ENCODE measurements around the gene NTRK2.

Gene NTRK2

GRCh38 chr9:84849049-84849448, 179.5 kb downstream of the NTRK2 start:
- no peak for DNase-seq (ENCODE audit: low read depth in 2 of 2)

DNA sequence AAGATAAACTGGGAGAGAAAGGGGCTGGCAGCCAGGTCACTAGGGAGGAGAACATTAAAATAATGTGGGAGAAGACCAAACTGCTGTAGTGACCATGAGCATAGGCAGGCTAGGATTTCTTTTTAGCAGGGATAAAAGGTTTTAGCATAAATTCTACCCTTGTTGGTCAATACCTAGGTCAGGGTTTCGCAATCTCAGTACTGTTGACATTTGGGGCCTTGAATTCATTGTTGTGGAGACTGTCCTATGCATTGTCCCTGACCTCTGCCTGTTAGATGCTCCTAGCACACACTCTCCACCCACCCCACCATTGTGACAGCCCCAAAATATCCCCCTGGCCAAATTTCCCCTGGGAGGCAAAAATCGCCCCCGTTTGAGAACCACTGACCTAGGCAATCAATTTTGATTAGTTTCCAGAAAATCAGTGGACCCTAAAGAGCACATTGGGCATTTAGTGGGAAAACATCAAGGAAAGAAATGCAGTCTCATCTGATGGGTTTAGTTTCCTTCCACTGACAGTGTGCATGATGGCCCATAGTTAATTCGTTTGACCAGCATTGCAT, 181.4 kb downstream of the NTRK2 start:
- DNase-seq (ENCODE audit: low read depth in 2 of 2), result no peak

GRCh38 chr9:84851935-84852585, 182.5 kb downstream of the NTRK2 start:
- DNase-seq (ENCODE audit: low read depth in 2 of 2), result no peak

- DNase-seq (ENCODE audit: low read depth in 2 of 2), result no peak
These were observed 183.2 kb downstream of the NTRK2 start for GRCh38 chr9:84852617-84853301.

DNA sequence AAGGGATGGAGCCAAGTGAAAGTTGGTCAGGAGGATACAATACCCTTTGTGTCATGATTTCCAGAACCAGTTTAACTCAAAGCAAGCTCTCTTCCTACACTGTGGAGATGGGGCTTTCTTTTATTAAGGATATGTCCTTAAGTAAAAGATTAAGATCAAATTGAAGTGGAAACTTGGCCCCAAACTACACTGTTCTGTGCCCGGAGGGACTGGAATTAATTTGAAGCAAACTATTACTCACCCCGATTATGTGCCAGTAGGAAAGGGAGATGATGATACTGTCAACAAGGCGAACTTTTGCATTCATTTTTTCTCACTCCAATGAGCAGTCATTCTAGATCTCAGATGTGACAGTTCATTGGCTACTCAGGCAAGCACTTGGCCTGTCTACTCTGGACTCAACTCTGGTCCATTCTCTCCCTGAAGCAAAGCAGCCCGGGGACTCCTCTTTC, 186.7 kb downstream of the NTRK2 start:
- no peak for DNase-seq (ENCODE audit: low read depth in 2 of 2)

DNA sequence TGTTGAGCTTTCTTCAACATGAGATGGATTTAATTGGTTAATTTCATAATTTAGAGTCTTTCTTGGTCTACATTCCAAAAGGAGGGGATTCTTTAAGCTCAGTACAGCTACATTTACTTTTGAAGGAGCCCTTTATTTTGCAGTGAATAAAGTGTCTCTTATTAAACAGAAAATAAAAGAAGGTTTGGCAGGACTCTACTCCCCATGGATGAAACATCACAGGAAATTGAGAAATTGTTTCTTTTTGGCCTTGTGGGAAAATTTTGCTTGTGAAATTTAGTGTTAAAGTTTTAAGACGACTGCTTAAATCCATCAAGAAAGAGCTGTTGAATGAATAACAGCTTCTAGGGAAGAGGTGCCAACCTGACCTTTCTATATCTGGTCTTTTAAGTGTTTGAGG, 187.7 kb downstream of the NTRK2 start:
- no peak for DNase-seq (ENCODE audit: low read depth in 2 of 2)

DNA sequence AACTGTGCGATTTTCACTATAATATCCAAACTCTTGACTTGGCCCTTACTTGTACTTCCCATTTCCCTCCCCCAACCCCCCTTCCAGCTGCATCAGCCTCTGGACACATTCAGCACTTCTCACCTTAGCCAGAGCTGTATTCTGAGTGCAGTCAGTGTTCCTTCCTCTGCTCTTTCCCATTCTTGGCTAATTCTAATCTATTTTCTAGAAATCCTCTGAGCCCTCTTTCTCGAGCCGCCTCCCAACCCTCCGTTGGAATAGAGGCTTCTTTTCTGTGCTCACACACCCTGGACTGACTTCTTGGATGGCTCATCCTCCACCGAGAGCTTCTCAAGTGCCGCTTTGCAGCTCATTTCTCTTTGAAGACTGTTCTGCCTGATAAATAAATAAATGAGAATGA, 188.8 kb downstream of the NTRK2 start:
- no peak for DNase-seq (ENCODE audit: low read depth in 2 of 2)

GRCh38 chr9:84860249-84861115, 191.0 kb downstream of the NTRK2 start:
- no peak for DNase-seq (ENCODE audit: low read depth in 2 of 2)

- no peak for DNase-seq (ENCODE audit: low read depth in 2 of 2)
These were observed 191.9 kb downstream of the NTRK2 start for GRCh38 chr9:84861455-84861854.

GRCh38 chr9:84862308-84862707, 192.8 kb downstream of the NTRK2 start:
- DNase-seq (ENCODE audit: low read depth in 2 of 2), result no peak

GRCh38 chr9:84862810-84863287, 193.3 kb downstream of the NTRK2 start:
- DNase-seq (ENCODE audit: low read depth in 2 of 2), result no peak

DNA sequence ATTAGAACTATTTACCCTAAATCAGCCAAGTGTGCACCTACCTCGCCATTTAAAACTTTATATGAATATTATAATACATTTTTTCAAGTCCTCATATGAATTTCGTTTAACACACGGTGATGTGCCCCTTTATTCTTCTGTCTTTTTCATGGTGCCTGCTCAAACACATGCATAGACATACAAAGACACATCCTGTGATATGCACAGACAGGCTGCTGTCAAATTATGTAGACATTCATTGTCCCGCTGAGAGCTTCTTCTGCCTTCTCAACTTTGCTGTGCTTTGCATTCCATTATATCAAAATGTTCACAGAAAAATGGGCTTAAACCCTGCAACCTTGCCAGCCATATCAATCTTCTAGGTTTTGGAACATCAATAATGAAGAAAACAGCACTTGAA, 193.8 kb downstream of the NTRK2 start:
- DNase-seq (ENCODE audit: low read depth in 2 of 2), result no peak

DNA sequence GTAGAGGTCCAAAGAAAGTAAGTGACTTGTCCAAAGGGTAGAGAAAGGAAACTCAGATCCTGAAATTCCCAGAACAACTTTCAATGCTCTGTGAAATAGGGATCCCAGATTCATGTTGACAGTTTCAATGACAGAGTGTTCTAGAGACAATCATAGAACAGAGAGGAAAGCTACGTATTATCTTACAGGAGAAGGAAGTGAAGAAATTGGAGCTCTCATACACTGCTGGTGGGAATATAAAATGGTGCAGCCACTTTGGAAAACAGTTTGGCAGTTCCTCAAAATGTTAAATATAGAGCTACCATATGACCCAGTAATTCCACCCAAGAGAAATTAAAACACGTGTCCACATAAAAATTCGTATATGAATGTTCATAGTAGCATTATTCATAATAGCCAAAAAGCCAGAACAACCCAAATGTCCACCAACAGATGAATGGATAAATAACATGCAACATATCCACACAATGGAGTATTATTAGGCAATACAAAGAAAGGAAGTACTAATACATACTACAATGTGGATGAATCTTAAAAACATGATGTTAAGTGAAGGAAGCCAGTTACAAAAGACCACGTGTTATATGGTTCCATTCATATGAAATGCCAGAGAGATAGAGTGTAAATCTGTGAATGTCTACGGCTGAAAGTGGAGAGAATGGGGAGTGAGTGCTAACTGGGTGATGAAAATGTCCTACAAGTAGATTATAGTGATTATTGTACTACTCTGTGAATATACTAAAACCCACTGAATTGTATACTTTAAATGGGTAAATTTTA, 197.1 kb downstream of the NTRK2 start:
- no peak for DNase-seq (ENCODE audit: low read depth in 2 of 2)

- DNase-seq (ENCODE audit: low read depth in 2 of 2), result no peak
These were observed 197.7 kb downstream of the NTRK2 start for GRCh38 chr9:84867186-84867585.

DNA sequence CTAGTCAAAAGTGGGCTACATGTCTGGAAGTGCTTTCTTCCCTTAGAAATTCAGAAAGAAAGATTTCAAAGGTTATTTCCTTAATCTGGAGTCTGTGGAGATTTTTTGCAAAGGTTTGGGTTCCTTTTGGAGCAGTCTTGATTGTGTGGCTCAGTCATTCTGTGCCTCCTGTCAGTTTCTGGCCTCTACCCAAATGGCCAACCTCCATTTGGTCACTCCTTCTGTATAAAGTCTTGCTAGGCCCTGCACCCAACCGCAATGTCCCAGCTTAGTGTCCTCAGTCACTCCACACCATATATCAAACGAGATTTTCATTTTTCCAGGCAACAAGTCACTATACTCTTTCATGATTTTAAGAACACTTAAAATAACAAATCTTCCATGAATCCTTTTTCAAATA, 199.6 kb downstream of the NTRK2 start:
- no peak for DNase-seq (ENCODE audit: low read depth in 2 of 2)

GRCh38 chr9:84871983-84872382, 202.5 kb downstream of the NTRK2 start:
- no peak for DNase-seq (ENCODE audit: low read depth in 2 of 2)

GRCh38 chr9:84874022-84874421, 204.5 kb downstream of the NTRK2 start:
- no peak for DNase-seq (ENCODE audit: low read depth in 2 of 2)

DNA sequence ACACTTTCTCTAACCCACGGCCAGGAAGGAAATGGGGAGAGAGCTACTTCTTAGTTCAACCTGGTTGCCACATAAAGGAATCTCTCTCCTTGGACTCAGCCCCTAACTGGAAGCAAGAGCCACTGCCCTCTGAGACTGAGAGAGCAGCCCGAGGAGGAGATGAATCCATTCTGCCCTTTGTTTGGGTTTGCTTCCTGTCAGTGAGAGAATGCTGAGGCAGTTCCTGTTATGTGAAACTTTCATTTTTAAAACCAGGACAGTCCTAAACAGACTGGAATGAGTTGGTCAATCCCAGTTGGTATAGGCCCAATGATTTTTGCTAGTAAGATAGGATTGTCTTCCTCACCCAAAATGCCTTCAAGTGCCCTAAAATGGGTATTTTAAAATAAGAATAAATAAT, 205.1 kb downstream of the NTRK2 start:
- no peak for DNase-seq (ENCODE audit: low read depth in 2 of 2)

- no peak for DNase-seq (ENCODE audit: low read depth in 2 of 2)
These were observed 205.7 kb downstream of the NTRK2 start for GRCh38 chr9:84875193-84875592.

- no peak for DNase-seq (ENCODE audit: low read depth in 2 of 2)
These were observed 210.1 kb downstream of the NTRK2 start for GRCh38 chr9:84879631-84880030.

DNA sequence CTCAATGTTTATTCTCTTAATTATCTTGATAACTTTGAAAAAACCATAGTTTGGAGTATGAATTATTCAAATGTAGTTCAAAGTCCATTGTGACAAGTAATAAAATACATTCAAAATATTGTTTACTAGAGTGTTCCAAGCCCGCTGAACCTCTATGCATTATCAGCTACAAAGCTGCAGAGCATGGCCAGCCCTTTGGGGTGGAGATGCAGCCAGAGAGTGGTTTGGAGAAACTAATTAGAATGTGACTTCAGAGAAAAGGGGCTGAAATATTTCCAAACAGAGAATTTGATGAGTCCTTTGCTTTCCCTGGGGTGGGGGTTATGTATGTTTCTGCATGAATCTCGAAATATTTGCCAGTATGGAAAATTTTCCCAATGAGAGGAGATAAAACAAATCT, 211.3 kb downstream of the NTRK2 start:
- no peak for DNase-seq (ENCODE audit: low read depth in 2 of 2)

All from stimulated activated CD8-positive, alpha-beta memory T cell treated with anti-CD3 and anti-CD28 coated beads, Interleukin-2, amount 100 ng/mL, for 1 hour (primary cell).